ENCODE results near the gene PPIF.

DNA sequence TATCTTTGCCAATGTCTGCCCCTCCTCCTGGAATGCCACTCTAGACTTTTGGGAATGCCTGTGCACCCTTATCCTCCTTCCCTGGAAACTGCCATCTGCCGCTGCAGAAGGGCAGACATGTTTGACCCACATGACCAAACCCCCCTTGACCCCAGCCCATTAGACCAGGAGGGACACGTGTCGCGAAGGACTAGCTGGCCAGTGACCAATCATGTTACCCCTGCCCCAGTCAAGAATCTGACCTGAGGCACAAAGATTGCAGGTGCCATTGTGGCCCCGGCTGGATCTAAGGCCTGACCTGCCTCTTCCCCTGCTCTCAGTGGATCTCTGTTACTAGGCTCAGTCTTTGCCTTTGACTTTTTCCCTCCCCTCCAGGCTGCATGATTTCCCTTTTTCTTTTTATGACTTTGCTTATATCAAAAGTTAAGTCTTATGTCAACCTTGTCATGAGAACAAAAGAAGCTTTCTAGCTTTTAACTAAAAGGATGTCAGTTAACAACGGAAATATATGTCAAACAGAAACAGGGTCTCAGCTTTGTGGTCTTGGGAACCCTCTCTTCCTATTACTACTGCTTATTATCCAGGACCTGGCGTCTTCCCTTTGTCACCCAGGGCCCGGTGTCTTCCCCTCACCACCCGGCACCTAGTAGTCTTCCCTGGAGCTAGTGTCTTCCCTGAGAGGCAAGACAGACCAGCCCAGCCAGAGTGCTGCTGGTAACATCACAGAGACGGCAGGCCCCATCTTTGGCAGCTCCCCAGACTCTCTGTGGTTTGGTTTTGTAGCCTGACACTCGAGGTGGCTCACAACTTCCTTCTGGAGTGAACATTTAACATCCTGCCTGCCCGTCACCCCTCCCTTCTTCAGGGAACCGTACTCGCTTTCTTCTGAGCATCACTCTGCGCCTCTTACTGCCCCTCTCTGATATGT is 24.4 kb upstream of the PPIF start:
- TF ChIP-seq EP300 (IDR thresholded peaks at IDR 0.05; ENCODE audit: borderline replicate concordance) (no peak), ZBTB7A (IDR thresholded peaks at IDR 0.05; ENCODE audit: low read depth) (no peak), FOXM1 (IDR thresholded peaks at IDR 0.05; ENCODE audit: borderline replicate concordance, low read depth) (no peak), EGR1 (IDR thresholded peaks at IDR 0.05) (no peak), RAD21 (IDR thresholded peaks at IDR 0.05; ENCODE audit: low read depth) (no peak), REST (IDR thresholded peaks at IDR 0.05; ENCODE audit: low read depth) (no peak), YY1 (IDR thresholded peaks at IDR 0.05; ENCODE audit: low read depth) (no peak), TEAD4 (IDR thresholded peaks at IDR 0.05) (no peak)
- TF ChIP-seq, protein P1, sequence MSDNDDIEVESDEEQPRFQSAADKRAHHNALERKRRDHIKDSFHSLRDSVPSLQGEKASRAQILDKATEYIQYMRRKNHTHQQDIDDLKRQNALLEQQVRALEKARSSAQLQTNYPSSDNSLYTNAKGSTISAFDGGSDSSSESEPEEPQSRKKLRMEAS (IDR thresholded peaks at IDR 0.05), result no peak
